SW 1271 (cell line): ENCODE data around the gene GOLGA7B.

Source experiments
- DNase-seq, 2 experiments: peaks; one replicate each; lab custom pipeline; 2025; lab: John Stamatoyannopoulos, UW

Gene GOLGA7B

DNA sequence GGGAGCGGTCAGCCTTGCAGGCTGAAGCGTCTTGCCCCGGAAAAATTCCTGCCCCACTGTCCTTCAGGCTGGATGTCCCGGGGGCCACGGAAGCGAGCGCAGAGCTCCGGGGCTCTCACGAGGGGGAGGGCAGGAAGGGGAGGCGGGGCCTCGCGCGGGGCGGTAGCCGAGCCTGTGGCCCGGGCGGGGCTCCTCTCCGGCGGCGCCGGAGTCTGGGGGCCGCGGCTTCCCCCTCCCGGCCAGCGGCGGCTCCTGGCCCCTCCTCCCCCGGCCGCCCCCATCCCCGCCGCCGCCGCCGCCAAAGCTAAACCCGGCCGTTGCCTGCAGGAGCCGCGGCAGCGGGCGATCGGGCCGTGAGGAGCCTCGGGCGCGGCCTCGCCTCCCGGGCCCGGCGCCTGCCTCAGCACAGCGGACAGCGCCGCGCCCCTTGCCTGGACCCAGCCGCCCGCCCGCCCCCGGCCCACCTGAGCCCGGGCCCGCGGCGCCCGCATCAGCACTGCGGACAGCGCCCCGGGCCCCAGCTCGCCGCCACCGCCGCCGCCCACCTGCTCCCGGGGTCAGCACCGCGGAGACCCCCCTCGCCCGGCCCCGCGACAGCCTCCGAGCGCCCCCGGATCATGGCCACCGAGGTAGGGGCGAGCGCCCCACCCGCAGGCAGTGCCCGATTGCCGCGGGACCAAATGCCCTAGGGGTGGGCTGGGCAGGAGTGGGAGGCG lies at the start of gene GOLGA7B:
Gene GOLGA7B, plus strand, starts transcription at position 157 of the 716 bp plus-strand sequence. Its CDS starts 461 bp downstream, at position 618.
- no peak for DNase-seq

DNA sequence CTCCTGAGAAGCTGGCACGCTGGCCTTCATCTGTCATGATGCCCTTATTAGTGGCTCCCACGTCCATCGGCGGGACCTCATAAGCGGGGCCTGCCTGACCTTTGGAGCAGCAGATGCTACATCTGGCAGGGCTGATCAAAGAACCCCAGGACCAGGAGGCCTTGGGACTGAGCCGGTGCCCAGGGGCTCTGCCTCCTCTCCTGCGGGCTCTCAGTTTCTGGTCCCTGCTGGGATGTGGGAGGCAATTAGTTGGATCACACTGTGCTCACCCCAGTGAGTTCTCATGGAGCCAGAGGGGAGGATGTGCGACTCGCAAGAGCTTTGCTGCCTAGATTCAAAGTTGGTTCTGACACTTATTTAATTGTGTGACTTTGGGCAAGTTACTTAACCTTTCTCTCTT lies 49.2 kb upstream of the GOLGA7B start:
- no peak for DNase-seq

DNA sequence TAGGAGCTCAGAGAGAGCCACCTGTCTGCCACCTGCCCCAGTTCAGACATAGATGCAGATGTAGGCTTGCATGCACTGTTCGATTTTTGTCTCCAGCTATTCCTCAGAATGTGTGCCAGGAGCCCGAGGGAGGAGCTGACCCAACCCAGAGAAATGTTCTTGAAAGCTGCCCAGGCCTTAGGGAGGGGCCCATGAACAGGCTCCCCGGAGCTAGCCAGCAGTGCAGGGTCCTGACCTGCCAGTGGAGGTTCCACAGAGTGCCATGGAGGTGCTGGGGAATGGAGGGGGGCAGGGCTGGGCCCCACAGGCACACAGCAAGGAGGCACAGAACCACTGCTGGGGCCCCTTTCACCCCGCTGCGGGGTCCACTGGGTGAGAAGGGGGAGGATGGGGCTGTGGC lies 48.2 kb upstream of the GOLGA7B start:
- DNase-seq: no peak

DNA sequence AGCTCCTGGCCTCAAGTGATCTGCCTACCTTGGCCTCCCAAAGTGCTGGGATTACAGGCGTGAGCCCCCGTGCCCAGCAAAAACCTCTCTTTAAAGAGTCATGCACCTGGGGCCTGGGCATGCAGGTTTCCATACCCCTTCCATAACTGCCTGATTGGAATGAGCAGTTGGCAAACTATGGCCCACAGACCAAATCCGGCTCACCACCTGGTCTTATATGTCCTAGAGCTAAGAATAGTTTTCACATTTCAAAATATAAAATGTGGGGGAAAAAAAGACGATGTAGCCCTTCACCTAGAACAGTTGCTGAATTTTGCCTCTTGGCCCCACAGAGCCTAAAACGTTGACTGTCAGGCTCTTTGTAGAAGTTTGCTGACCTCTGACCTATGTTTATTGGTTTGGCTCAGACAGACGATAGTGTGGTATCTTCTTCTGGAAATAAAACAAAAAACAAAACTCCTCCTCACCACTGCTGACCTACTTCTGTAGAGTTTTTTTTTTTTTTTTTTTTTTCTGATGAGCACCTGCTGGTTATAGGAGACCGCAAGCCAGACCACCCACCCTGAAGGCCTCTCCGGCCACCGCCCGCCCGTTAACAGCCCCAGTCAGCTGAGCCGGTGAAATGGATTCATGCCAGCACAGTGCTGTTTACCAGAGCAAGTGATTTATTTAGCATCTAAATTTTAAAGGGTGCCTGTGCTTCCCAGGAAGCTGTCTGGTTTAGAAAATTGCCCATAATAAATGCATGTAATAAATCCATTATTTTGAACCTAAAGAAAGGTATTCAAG lies 44.4 kb upstream of the GOLGA7B start:
- DNase-seq: no peak

DNA sequence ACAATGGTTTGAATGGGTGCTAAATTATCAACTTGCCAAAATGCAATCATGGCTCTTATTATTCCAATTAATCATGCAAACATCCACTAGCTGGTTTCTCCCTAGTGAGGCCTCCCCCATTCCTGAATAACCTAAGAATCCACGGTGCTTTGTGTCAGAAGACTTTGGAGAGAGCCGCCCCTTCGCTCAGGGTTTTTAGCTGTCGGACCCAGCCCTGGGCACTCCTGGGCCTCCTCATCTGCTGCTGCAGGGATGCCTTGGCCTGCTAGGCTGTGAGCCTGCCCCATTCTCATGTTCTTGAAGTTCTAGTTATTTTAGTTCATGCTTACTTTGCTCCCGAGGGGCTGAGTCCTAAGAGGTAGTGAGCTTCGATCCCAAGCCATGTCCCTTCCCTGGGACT lies 43.7 kb upstream of the GOLGA7B start:
- DNase-seq: no peak

DNA sequence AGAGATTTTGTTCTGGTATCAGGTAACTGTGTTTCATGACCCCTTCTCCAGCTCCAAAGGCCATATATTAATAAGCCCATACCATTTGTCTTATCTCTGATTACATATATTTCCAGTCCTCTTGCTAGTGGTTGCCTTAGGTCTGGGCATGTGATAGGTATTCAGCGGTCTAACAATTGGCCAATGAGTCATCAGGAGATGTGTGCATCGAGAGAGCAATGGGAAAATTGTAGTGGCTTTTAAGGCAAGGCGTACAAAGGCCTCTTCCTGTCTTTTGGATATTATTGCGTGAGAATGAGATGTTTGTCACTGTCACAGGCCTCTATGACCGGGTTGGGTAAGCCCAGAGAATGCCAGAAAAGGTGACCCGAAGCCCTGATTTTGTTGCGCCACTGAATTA lies 39.2 kb upstream of the GOLGA7B start:
- DNase-seq: no peak

DNA sequence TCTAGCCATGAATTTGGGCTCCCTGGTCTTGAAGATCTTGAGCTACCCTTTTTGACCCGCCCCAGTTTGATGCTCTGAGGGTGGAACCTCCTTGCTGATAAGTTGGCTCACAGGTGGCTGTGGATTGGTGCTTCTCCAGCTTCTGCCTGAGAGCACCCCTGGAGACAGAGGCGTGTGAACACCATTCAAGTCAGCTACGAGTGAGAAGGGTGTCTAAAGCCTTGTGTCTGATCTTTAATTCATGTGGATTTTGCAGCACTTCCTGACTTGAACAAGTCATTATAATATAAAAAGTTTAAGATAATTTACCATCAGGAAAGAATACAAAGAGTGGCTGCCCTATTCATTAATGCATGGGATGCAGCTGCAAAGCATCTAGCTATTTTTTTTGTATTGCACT lies 37.7 kb upstream of the GOLGA7B start:
- no peak for DNase-seq

DNA sequence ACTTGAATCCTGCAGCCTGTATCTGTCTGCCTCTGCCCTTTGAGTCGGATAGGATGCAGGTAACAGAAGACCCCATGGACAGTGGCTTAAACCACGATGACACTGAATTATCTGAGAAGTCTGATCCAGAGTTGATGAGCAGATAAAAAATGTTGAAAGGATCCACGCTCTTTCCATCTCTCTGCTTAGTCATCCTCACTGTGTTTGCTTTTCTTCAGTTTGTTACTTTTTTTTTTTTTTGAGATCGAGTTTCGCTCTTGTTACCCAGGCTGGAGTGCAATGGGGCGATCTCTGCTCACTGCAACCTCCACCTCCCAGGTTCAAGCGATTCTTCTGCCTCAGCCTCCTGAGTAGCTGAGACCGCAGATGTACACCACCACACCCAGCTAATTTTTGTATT lies 36.9 kb upstream of the GOLGA7B start:
- DNase-seq: no peak

DNA sequence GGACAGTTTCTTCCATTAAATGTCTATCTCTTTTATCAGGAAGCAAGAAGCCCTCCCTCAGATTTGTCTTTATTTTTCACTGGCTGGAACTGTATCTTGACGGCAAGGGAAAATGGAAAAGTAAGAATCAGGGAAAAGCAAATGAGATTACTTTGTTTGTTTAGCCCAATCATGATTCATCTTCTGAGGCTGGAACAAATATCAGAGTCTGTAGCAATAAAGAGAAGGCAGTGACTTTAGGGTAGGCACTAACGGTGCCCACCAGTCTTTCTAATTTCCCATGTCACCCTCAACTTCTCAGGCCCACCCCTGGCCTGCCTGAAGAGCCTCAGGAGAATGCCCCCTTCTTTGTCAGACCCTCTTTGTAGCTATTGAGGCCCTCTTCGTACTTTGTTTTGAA lies 36.3 kb upstream of the GOLGA7B start:
- DNase-seq: no peak

DNA sequence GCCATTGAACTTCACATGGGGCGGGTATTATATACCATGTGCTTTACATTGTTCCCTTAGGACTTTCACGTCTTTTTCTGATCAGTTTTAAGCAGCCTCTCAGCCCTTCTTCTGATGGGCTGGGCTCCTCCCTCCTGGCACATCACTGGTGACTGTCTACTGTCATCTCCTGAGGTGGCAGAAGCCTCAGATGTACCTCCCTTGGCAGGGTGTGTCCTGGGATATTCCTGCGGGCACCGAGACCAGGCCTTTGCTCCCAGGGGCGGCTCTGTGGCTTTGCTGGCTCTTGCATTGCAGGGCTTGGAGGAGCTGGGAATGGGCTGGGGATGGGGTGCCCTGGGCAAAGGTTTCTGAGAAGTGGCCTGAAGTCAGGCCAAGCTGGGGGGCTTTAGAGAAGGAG lies 34.6 kb upstream of the GOLGA7B start:
- DNase-seq: no peak

DNA sequence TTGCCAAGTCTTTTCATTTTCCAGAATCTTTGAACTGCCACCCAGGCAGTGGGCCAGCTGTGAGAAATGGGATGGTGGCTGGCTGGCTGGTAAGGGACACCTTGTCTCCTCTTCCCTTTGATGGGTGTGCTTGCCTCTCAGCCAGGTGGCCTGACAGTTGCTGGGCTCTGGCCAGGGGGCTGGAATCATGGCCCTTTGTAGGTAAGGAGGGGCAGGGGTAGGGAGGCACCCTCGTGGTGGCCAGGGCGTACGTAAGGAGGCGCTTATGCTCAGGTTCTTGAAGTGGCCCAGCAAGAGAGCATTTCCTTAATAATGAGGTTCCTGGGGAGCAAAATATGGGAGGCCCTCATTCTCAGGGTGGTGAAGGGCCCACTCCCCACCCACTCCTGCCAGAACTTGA lies 33.0 kb upstream of the GOLGA7B start:
- DNase-seq: no peak

DNA sequence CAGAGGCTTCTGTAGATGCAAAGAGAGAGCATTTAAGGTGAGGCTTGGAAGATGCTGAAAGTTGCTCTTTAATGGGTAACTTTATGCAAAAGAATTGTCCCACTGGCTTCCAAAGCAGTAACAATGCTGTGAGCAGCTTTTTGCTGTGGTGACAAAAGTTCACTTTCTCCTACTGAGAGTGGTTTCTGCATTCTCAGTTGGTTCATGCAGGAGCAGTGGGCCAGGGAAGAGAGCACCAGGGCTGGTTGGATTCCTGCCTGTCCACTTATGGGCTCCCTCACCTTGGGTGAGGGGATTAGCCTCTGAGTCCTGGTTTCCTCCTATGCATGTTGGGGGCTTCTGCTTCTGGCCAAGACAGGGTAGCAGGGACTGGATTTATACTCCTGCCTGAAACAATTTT lies 31.1 kb upstream of the GOLGA7B start:
- no peak for DNase-seq

DNA sequence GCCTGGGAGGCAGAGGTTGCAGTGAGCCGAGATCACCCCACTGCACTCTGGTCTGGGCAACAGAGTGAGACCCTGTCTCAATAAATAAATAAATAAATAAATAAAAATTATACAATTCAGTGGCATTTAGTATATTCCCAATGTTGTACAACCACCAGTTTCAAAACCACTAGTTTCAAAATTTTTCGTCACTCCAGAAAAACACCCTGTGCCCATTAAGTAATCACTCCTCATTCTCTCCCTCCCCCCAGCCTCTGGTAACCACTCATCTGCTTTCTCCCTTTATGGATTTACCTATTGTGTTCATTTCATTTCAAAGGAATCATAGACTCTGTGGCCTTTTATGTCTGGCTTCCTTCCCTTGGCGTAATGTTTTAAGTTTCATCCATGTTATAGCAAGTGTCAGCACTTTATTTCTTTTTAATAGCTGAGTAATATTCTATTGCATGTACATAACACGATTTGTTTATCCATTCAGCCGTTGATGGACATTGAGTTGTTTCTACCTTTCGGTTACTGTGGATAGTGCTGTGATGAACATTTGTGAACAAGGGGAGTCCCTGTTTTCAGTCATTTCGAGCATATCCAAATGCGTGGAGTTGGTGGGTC lies 29.4 kb upstream of the GOLGA7B start:
- DNase-seq: no peak

DNA sequence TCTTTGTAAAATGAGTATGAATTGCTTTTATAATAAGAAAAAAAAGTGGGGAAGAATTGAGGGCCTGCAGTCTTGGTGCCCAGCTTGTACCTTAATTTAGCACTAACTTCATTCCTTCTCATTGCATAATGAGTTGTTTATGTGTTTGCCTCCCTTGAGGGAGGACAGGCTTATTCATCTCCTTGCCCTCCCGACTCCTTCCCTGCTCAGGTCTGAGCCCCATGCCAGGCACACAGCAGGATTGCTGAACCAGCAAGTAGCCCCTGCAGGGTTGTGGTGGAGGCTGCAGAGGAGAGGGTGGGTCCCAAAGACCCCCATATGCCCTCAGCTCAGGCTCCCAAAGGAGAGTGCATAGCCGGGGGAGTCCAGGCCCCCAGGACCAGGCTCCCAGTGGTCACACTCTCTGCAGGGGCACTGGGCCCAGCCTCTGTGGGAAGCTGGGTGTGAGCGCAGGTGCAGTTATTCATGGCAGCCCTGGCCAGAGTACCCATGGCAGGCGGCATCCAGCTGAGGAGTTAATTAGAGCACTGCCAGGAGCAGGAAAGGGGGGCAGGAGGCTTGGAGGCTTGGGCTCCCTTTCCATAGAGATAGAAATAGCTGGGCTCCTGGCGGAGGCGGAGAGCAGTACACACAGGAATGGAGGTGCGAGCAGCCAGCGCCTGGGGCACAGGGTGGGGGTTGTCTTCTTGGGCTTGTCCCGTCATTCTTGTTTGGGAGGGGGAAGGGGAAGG lies 28.2 kb upstream of the GOLGA7B start:
- DNase-seq: no peak

DNA sequence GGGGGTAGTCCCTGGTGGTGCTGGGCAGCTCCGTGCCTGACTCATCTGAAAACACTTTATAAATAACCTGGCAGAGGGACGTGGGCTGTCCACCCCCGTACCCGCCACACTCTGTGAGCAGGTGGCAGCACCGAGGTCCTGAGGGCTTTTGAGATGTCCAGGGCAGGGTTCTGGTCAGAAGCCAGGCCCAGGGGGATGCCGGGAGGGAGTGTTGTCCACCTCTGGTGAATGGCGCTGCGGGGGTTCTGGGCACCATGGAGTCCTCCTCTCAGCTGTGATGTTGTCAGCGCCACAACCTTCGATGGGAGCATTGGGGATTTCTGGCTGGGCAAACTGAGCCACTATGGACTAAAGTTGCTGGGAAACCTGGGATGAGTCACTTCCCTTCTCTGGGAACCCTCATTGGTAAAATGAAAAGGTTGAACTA lies 27.4 kb upstream of the GOLGA7B start:
- no peak for DNase-seq

DNA sequence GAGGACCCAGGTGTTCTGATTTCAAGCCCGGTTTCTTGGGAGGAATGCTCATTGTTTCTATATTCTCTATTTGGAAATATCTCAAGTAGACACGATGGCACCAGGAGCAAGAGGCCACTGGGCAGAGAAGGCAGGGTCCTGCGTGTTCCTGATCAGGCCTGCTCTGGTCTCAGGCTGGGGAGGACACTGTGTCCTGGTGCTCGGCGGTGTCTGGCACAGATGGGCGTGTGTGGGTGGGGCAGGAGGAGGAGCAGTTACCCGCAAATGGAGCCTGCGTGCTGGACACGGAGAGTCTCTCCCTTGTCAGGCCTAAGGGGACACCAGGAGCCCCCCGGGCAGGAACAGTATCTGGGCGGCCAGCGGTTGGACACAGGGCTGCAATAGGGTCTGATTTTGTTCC lies 25.9 kb upstream of the GOLGA7B start:
- no peak for DNase-seq

DNA sequence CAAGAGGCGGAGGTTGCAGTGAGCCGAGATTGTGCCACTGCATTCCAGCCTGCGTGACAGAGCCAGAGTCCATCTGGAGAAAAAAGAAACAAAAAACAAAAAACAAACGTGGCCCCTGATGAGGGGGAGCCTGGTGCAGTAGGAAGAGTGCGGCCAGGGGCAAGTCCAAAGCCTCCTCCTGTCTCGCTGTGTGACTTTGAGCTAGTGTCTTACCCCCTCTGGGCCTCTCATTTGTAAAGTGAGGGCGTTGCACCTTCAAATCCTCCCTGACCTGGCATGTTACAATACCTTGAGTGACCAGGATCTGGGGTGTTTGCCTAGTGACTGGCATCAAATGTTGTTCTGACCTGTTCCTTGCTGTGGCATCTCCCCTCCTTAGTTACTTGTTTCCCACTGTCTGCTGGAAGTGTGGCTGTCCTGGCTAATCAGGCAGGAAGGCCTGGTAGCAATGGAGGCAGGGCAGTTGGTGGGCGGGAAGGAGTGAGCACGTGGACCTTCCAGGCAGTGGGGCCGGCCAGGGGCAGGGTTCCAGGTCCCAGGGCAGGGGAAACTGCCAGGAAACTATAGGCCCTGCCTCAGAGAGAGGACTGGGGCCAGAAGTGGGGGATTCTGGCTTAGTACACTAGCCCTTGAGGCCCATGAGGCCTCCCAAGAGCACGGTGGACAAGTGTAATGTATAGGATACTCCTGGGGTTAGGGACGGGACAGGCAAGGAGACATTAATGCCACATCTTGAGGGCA lies 24.5 kb upstream of the GOLGA7B start:
- no peak for DNase-seq

DNA sequence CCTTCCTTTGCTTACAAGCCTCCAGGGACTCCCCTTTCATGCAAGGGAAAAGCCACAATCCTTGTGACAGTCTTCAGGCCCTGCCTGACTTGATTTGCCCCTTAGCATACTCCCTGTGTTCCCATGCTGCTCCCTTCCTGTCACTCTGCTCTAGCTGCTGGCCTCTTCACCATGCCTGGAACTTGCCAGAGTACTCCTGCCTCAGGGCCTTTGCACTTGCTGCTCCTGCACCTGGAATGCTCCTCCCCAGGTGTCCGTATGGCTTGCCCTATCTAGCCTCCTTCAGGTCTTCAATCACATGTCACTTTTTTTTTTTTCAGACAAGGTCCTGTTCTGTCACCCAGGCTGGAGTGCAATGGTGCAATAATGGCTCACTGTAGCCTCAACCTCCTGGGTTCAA lies 22.8 kb upstream of the GOLGA7B start:
- DNase-seq: no peak

DNA sequence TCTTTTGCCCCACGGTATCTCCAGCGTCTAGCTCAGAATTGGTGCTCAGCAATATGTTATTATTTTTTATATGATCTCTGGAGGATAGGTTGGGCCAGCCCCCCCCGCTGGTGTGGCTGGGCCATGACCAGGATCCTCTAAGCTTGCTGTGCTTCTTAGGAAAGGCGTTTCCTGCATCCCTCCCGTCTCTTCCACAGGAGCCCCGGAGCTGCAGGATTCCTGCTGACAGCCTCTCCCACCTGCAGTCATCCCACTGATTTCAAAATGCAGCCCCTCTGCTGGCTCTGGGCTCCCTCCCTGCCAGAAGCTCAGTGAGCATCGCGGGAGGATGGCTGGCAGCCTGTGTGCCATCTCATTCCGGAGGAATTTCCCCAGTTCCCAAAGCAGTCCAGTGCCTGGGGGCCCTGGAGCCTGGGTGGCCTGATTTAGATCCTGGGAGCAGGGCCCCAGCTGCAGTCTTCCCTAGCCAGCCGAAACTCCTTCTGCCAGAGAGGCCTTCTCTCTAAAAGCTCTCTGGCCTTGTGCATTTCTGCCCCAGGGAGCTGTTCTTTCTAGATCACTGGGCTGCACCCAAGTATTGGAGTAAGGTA lies 21.8 kb upstream of the GOLGA7B start:
- DNase-seq: no peak

DNA sequence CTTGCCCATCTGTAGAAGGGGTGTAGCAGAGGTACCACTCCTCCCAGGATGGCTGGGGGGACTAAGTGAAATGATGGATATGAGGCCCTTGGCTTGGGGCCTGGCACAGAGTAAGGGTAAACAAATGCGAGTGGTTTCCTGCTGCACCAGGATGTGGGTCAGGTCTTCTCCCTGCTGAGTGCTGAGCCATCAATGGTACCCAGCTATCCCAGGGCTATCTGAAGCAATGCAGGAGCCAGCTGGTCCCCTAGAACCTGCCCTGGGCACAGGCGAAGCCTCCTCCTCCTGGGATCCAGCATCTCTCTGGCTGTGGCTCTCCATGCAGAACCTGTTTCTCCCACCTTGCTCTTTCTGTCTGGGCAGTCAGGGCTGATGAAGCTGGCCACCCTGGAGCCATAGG lies 20.9 kb upstream of the GOLGA7B start:
- no peak for DNase-seq

DNA sequence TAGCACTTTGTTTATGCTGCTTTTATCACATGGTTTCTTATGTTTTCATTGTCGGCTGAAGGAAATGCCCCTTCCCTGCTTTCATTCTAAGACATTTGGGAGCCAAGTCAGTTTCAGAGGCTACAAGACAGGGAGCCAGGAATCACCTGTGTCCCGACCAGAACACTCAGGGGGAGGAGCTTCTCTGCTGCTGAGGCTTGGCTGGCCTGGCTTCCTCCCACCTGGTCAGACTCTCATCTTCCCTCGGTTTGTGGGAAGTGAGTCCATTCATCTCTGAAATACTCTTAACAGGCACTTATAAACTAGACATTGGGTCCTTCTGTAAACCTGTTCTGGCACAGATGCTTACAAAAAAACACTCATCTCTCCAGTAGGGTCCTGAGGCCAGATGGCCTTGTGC lies 19.6 kb upstream of the GOLGA7B start:
- DNase-seq: no peak
